T-helper 22 cell (primary cell): ENCODE data around the gene C16orf92.
A peak's percentile ranks its signal among the peaks of the same experiment; 100 is the strongest.
"Not testable (repeated sequence)": the region's sequence is repeated elsewhere in the genome, so short reads cannot be mapped to it uniquely, and the experiment has no call there.

ENCODE experiments used
- DNase-seq: peaks from one replicate; pipeline ENCODE4 v3.0.0-alpha.2; 2020; ENCODE audit warnings: low read depth

The C16orf92 gene

GRCh38 chr16:30027588-30028437 is 4.8 kb downstream of the C16orf92 start:
- DNase-seq = no peak

GRCh38 chr16:30028438-30029076 is 5.6 kb downstream of the C16orf92 start:
- no peak for DNase-seq

- no peak for DNase-seq
Measured at GRCh38 chr16:30030011-30030685, 7.2 kb downstream of the C16orf92 start.

- no peak for DNase-seq
Measured at GRCh38 chr16:30030841-30031413, 7.9 kb downstream of the C16orf92 start, which contains the start of gene TLCD3B. Gene TLCD3B (minus strand): TSS chr16:30031271. CDS start chr16:30030527, 744 bp downstream.

- DNase-seq = no peak
Measured at GRCh38 chr16:30031477-30031918, 8.5 kb downstream of the C16orf92 start.

- DNase-seq = peak; percentile 33
Measured at GRCh38 chr16:30032083-30032819, 9.3 kb downstream of the C16orf92 start.

- no peak for DNase-seq
Measured at GRCh38 chr16:30033270-30033669, 10.3 kb downstream of the C16orf92 start.

- no peak for DNase-seq
Measured at GRCh38 chr16:30040221-30040620, 17.2 kb downstream of the C16orf92 start.

- not testable (repeated sequence) for DNase-seq
Measured at GRCh38 chr16:30040690-30041089, 17.7 kb downstream of the C16orf92 start.

GRCh38 chr16:30041841-30042240 is 18.8 kb downstream of the C16orf92 start:
- DNase-seq = no peak

GRCh38 chr16:30046178-30046577 is 23.2 kb downstream of the C16orf92 start:
- no peak for DNase-seq

- DNase-seq = no peak
Measured at GRCh38 chr16:30046588-30046987, 23.6 kb downstream of the C16orf92 start.

- no peak for DNase-seq
Measured at GRCh38 chr16:30049871-30050270, 26.9 kb downstream of the C16orf92 start.

GRCh38 chr16:30051518-30051917 is 28.5 kb downstream of the C16orf92 start:
- no peak for DNase-seq

GRCh38 chr16:30052671-30053372 is 29.8 kb downstream of the C16orf92 start:
- peak; percentile 71 for DNase-seq

- DNase-seq = no peak
Measured at GRCh38 chr16:30053376-30054015, 30.5 kb downstream of the C16orf92 start.

GRCh38 chr16:30054451-30054850 is 31.5 kb downstream of the C16orf92 start:
- no peak for DNase-seq

GRCh38 chr16:30054959-30055553 is 32.1 kb downstream of the C16orf92 start:
- DNase-seq = no peak

GRCh38 chr16:30060346-30060745 is 37.3 kb downstream of the C16orf92 start:
- DNase-seq = no peak
